Endometrial microvascular endothelial cells (primary cell): ENCODE results near the gene MOB3A. TPM values are rescaled to one million over a fixed set of nuclear protein-coding genes. Genes with fewer than 3 reads are reported as not detected.
"Not testable (repeated sequence)": the region's sequence is repeated elsewhere in the genome, so short reads cannot be mapped to it uniquely, and the experiment has no call there.

Source experiments
- in situ Hi-C: cut with HindIII; loops from 2 replicates; pipeline ENCODE4 v1.10.0; 2017; ENCODE audit warnings: low sequenced_read_pairs, low pct_unique_long_range_greater_than_20kb; ENCODE audit errors: inconsistent ontology term
- total RNA-seq: library from RNA; depleted of rRNA; stranded (reverse); fragments of >200 nt; gene quantifications from one replicate; pipeline ENCODE4 v1.2.3, GENCODE V29; 2015; ENCODE audit errors: inconsistent ontology term

Gene MOB3A
- total RNA-seq, 1 donor from 2014 or later: 66.6 TPM

- in situ Hi-C loops: no loop called here
Measured at GRCh38 chr19:2087621-2088100, 8.5 kb downstream of the MOB3A start.

GRCh38 chr19:2086695-2087620 is 9.2 kb downstream of the MOB3A start:
- in situ Hi-C loops: not testable (repeated sequence)

- in situ Hi-C loops: no loop called here
Measured at GRCh38 chr19:2084993-2085720, 11.0 kb downstream of the MOB3A start.

GRCh38 chr19:2083174-2083854 is 12.8 kb downstream of the MOB3A start:
- in situ Hi-C loops: no loop called here

- in situ Hi-C loops: no loop called here
Measured at GRCh38 chr19:2081873-2082810, 14.0 kb downstream of the MOB3A start.

GRCh38 chr19:2080336-2080988 is 15.7 kb downstream of the MOB3A start:
- in situ Hi-C loops: no loop called here

- in situ Hi-C loops: no loop called here
Measured at GRCh38 chr19:2079865-2080301, 16.2 kb downstream of the MOB3A start.

GRCh38 chr19:2079076-2079864 is 16.9 kb downstream of the MOB3A start:
- in situ Hi-C loops: no loop called here

GRCh38 chr19:2077833-2078619 is 18.1 kb downstream of the MOB3A start:
- in situ Hi-C loops: no loop called here

- in situ Hi-C loops: no loop called here
Measured at GRCh38 chr19:2077398-2077797, 18.7 kb downstream of the MOB3A start.

- in situ Hi-C loops: no loop called here
Measured at GRCh38 chr19:2076526-2076944, 19.6 kb downstream of the MOB3A start.

GRCh38 chr19:2072757-2073551 is 23.2 kb downstream of the MOB3A start:
- in situ Hi-C loops: no loop called here

- in situ Hi-C loops: no loop called here
Measured at GRCh38 chr19:2070986-2071673, 25.0 kb downstream of the MOB3A start.

- in situ Hi-C loops: no loop called here
Measured at GRCh38 chr19:2070436-2070827, 25.7 kb downstream of the MOB3A start.
